Measurements from ENCODE around the gene SYNDIG1. TPM values are rescaled to one million over a fixed set of nuclear protein-coding genes. Genes with fewer than 3 reads are reported as not detected.

SYNDIG1 gene
- polyA plus RNA-seq (2013, experiment 1 of 2; ENCODE audit: insufficient read length), result 4.8 TPM
- polyA plus RNA-seq (2013, experiment 2 of 2; ENCODE audit: insufficient read length), result 4.6 TPM

DNA sequence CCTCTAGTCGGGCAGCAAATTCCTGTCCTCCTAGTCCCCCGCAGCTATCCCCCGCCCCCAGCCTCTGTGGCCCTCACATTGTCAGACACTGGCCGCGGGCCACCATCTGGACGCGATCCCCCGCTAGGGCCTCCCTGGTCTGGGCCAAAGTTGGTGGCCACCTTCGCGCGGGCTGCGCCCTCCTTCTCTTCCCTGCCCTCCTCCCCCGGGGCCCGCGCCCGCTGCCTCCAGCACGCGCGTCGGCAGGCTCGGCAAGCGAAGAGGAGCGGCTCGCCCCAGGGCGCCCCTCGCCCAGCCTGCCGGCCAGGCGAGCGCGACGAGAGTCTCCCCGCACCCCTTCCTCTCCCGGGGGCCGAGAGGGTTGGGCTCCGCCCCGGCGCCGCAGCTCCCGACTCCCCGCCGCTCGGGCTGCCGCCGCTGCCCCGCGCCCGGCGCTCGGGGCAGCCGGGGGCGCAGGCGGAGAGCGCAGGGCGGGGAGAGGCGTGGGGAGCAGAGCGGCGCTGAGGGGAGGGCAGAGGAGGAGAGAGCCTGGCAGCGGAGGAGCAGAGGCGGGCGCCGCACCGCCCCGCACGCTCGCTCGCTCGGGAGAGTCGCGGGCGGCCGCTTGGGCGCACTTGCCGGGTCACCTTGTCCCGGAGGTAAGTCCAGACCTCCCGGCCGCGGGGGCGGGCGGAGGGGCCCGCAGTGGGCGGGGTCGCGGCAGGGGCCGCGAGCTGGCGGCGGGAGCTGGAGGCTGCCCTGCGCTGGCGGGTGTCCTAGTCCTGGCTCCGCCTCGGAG lies at the start of gene SYNDIG1:
SYNDIG1 (plus strand) TSS at position 514 of the 778 bp plus-strand sequence. CDS start 73,469 bp downstream, outside the sequence.
- DNase-seq, result peak; percentile 51

DNA sequence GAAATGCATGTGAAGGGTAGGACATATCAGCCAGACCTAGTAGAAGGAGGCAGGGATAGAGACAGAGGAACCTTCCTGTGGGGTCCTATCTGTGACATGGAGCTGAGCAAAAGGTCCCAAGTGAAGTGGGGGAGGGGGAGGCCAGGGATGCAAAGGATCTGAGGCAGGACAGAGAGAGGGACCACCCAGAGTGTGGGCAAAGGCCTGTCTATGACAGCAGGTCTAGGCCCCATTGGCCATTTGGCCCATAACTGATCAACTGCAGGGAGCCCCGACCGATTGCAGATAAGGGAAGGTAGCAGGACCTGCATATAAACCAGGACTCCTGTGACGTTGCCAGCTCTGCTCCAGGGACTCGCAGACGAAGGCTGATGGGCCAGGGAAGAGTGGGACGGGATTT lies 49.6 kb upstream of the SYNDIG1 start:
- no peak for DNase-seq

DNA sequence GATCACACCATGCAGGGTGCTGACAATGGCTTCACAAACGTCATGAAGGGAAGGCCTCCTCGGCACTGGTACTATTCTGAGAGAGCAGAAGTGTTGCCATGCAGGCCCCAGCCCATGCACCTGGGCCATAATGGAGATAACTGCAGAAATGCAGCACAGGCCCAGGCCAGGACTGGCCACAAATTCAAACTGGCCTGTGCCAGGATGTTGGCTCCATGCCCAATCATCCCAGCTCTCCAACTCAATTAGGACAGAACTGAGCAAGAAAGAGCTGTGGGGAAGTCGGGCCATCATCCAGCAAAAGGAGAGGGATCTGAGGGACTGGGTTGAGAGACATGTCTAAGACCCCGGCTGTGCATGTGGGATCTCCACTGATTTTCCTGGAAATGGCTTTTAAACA lies 48.9 kb upstream of the SYNDIG1 start:
- no peak for DNase-seq

DNA sequence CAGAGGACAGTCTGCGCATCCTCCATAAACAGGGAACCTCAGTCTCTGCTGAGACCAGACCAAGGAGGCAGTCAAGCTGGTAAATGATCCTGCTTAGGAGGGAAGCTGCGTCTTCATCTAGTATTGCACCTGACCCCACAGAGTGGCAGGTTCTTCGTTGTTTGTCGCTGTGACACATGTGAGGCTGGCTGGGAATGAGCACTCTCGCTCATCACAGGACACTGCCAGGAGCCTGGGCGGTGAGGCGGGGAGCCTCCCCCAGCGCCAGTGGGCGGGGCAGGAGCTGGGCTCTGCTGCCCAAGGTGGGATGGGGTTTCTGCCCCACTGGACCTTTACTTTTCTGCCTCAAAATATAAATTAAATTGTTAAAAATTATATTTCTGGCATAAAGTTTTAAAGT lies 48.4 kb upstream of the SYNDIG1 start:
- no peak for DNase-seq

DNA sequence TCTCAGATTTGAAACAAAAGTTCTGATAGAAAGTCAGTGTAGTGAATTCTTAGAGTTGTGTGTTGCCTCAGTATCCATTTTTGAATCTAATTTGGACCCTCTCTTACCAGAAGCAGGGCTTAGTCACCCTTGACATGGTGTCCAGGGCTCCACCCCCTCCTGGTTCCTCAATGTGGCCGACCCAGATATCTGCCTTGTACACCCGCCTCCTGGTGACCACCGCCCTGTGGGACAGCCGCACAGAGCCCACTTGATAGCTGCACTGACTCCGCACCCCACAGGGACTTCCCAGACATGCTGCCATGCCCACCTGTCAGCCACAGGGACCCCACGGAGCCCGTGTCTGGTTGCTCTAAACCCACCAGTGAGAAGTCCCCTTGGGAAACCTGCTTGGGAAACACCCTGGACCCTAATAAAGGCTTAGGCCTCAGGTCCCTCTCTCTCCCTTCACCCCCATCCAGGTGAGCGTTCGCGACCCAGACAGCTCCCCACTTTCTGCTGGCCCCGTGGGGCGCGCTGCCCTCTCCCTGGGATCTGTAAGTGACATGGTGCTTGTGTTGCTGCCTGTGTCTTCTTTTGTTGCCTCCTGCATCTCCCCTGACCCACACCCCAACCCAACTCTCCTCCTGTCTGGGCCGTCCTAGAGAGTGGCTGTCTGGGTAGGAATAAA lies 47.2 kb upstream of the SYNDIG1 start:
- DNase-seq, result no peak

DNA sequence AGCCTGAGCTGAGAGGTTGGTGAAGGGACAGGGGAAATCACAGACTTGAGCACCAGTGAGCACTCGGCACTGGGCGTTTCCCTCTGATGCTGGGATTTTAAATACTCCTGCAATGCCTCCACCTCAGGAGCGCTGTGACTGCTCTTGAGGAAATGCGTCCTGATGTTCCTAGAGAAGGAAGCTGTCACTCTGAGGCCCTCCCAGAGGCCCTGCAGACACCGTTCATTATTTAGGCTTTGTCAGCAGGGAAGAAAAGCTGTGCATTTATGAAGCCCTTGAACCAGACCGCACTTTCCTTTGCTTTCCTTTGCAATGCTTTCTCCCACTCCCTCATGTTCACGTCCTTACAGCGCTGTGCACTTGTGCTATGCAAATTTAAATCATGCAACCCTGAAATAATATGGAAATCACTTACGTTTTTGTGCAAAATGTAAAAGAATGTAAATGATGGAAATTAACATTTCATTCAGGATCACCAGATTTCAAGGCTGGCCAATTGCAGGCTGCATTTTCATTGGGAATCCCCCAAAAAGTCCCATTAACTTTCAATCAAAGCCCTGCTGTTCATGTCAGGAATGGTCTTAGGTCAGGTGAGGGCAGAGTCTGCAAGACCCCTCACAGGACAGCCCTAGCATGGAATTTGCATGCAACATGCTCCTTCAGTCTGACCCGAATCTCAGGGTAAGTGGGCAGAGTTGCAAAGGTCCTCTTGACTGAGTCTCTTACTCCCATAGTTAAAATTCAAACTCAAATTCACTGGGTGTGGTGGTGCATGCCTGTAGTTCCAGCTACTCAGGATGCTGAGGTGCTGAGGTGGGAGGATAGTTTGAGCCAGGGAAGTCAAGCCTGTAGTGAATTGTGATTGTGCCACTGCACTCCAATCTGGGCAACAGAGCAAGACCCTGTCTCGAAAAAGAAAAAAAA lies 45.8 kb upstream of the SYNDIG1 start:
- DNase-seq, result no peak

DNA sequence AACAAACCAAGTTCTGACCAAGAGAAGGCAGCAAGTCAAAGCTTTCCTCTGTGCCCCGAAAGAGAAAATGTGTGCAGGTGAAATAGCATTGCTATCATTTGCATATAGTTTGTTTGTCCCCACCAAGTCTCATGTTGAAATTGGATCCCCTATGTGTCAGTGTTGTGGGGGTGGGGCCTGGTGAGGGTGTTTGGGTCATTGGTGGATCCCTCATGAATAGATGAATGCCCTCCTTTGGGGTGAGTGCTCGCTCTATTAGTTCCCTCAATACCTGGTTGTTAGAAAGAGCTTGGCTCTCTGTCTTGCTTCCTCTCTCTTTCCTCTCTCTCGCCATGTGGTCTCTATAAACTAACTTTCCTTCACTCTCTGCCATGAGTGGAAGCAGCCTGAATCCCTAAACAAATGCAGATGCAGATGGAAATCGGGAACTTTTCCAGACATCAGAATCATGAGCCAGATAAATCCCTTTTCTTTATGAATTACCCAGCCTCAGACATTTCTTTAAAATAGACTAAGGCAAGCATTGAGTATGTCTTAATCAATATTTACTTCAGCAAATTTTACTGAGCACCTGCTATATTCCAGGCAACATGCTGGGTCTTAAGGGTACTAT lies 43.8 kb upstream of the SYNDIG1 start:
- DNase-seq, result no peak

DNA sequence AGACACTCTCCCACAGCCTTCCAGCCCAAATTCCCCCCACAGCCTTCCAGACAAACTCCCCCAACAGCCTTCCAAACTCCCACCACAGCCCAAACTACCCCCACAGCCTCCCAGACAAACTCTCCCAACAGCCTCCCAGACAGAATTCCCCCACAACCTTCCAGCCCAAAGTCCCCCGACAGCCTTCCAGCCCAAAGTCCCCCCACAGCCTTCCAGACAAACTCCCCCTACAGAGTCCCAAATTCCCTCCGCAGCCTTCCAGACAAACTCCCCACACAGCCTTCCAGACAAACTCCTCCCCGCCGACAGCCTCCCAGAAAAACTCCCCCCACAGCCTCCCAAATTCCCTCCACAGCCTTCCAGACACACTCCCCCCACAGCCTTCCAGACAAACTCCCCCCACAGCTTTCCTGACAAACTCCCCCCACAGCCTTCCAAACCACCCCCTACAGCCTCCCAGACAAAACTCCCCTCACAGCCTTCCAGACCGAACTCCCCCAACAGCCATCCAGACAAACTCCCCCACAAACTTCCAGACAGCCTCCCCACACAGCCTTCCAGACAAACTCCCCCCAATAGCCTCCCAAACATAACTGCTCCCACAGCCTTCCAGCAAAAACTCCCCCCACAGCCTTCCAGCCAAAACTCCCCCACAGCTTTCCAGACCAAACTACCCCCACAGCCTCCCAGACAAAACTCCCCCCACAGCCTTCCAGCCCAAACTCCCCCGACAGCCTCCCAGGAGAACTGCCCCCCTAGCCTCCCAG lies 38.0 kb upstream of the SYNDIG1 start:
- peak; percentile 7 for DNase-seq

DNA sequence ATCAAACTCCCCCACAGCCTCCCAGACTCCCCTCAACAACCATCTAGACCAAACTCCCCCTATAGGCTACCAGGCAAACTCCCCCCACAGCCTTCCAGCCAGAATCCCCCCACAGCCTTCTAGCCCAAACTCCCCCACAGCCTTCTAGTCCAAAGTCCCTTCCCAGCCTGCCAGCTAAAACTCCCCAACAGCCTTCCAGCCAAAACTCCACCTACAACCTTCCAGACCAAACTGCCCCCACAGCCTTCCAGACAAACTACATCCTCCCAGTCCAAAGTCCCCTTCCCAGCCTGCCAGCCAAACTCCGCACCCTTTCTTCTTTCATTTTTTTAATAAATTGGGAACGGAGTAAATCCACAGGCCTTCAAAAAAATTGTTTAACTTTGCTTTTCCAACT lies 37.4 kb upstream of the SYNDIG1 start:
- DNase-seq, result no peak

DNA sequence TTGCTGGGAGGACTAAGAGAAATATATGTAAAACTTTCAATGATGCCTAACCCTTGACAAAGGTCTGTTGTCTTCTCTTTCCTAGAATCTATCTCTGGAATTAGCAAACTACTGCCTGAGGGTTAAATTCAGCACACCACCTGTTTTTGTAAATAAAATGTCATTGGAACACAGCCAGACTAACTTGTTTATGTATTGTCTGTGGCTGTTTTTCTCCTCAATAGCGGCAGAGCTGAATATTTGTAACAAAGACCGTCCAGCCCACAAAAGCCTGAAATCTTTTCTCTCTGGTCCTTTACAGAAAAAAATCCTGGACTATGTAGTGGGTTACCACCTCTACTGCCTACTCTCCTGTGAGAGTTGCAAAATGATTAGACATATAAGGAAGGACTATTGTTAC lies 33.3 kb upstream of the SYNDIG1 start:
- no peak for DNase-seq

DNA sequence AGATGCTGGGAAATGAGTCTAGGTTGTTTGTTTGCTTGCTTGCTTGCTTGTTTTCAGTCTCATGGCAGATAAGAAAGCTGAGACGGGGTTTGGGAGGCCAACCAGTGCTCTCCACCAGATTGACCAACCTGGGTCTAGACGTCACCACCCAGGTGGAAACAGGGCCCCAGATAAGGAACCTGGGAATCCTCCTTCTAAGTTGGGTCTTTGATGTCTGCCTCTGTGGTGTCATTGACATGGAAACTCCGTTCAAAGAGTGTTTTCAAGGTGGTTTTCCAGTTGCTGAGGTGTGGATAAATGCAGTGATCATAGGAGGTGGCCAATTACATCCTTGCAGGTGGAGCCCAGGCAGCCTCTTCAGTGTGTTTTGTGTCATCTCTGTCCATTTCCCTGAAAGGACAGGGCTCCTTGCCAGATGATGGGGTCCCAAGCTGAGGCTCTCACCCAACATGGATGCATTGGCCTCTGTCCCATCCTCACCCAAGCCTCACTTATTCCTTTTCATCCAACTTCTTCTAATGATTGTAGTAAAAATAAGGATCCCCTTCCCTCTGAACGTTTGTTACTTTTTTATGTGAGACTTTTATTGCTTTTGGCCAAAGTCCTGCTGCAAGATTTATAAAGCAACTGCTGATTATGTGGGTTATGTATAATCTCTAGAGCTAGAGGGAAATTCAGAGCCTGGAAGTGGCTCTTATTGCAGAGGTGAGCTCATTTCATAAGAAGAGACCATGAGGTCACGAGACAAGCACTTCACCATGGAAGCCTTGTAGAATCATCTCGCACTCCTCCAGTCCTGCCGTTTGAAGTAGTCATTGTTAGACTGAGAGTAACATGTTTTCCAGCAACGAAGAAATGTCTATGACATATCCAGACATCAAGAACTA lies 32.0 kb upstream of the SYNDIG1 start:
- no peak for DNase-seq

DNA sequence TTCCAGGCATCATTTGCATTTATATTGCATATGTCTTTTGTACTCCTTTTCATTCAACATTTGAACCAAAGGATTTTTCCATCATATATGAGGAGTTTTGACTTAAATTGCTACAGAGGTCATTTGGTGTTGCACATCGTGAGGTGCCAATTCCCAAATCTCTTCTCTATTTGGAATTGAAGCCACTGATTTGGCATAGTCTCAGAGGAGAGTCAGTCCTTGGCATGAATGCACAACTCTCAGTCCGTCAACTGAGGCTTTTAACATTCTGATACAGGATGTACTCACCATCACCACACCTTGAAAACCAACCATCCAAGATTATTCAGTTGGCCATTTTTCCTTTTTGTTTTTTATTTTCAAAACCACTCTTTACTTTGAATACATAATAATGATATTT lies 31.1 kb upstream of the SYNDIG1 start:
- no peak for DNase-seq

DNA sequence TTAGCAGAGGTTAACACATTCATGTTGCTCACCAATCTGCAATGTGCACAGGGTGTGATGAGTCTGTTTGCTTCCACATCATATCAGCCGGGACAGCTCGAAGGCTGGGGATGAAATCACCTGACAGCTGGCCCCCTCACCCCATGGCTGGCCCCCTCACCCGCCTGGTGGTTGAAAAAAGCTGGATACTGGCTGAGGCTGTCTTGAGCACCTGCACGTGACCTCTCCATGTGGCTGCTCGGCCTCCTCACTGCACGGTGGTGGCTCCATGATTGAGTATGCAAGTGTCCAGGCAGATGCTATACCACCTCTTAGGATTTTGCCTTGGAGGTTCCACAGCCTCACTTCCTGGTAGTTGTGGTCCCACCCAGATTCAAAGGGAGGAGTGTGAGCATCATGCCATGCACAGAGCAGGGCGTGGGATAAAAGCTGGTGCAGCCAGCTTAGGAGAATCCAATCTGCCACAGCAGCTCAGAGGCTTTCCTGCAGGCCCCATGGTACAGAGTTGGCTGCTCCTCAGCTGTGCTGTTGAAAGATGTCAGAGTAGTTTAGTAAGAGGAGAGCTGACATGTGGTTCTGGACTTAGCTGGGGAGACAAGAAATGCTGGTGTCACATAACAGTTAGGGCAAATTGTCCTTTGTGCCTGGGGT lies 29.6 kb upstream of the SYNDIG1 start:
- DNase-seq, result no peak

DNA sequence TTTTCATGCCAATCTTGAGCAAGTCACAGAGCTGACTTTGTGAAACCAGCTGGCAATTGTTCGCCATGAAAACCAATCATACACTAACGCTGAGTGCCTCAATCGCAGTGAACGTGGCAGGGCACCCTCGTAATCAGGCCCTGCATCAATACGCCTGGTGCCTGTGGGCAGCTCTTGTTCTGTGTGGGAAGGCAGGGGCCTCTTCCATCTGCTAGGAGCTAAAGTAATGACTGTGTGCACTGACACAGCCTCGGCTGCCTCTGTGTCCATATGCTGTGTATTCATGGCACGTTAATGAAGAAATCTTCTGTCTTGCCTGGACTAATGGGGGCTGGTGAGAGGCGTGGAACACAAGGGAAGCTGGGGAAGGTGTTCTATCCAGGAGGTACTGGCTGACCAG lies 27.8 kb upstream of the SYNDIG1 start:
- DNase-seq, result no peak

DNA sequence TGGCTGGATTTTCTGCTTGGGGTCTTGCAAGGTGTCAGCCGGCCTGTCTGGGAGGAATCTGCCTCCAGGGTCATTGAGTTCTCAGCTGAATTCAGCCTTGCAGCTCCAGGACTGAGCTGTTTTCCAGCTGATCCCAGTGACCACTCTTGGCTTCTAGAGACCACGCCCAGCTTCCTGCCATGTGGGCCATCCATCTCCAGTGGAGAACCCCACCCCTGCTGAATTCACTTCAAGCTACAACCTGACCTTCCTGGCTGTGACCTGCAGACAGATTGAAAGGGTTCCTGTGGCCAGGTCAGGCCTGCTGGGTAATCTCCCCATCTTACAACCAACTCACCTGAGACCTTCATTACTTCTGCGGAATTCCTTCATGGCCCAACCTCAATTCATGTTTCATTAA lies 26.5 kb upstream of the SYNDIG1 start:
- no peak for DNase-seq

DNA sequence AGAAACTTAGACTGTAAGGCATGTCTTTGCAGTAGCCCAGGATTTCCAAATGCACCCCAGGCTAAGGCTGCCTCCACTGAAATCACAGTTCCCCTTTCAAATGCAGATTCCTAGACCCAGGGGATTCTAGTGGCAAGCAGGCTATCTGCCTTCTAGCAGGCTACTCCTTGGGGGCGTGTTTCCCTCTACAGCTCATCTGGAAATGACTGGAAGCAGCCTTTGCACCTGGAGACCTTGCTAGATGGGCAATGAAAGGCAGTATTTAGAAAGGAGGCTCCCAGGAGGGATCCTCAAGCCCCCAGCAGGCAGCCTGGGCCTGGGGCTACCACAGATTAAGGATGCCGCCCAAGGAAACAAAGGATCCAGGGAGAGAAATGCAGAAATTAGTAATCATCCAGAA lies 26.0 kb upstream of the SYNDIG1 start:
- DNase-seq, result no peak

DNA sequence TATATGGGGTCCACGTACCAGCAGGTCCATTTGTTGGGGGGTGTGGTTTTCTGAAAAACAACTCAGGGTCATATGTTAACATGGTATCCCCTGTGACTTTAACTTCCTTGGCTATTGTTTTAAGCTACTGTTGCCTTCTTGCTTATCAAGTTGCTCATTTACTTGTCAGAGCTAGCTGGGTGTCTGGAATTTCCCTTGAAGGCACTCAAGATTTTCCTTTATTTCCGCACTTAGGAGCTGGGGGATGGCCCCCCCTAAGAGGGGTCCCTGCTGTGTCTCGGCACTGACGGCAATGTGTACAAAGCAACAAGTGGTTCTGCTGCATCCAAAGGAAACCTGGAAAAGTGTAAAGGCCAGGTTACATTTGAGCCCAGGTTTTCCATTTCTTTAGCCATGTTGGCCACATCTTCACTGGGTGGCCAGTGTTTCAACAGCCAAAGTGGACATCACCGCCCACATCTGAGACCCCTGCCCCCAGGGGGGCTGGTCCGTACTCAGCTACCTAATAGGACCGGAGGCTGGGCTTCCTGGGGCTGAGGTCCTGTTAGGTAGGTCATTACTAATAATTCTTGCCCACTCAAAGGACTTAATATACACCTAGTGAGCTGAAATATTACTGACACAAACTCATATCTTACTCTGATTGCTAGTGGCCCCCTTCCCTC lies 24.8 kb upstream of the SYNDIG1 start:
- no peak for DNase-seq

DNA sequence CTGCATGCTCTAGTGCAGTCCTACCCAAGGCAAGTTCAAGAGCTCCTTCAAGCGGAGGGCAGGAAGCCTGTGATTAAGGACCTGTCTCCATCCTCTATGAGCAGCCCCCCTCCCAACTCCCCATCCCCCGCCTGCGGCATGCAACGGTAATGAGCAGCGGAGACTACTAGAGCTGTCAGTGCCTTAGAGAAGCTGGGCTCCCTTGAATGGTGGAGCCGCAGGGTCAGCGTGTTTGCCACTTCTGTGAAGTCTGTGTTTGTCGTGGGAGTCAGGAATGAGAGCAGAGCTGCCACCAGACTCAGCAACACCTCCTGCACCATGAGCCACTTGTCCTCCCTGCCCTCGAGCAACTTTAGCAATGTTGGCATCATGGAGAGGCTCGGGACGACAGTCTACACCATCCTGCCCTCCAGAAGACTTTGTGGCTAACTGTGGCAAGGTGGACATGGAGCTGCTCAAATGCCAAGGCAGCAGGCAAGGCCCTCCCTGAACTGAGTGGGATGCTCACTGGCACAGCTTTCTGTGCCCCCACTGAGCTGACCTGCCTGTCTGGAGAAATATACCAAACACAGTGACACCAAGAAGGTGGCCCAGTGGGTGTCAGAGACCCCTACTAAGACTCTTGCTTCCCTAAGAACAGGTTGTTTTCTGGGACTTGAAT lies 23.8 kb upstream of the SYNDIG1 start:
- no peak for DNase-seq

DNA sequence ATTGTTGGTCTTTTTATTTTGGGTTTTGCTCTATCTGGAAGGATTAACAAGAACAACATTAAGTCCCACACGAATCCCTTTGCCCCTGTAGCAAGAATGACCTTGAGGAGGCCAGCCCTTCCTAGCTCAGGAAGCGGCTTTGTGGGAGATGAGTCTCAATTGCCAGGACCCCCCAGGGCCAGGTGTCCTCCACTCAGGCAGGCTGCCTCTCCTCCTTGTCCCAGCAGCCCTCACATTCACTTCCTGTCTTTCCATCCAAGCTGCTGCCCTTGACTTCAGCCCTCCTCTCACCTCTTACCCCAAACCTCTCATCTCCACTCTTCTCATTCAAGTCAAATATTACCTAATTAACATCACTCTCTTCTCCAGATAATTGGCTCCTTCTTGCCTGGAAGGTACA lies 22.6 kb upstream of the SYNDIG1 start:
- no peak for DNase-seq
